ENCODE data around the gene IFT122. TPM values are rescaled to one million over a fixed set of nuclear protein-coding genes. Genes with fewer than 3 reads are reported as not detected.

Gene IFT122
- total RNA-seq, 1 experiment from 2014 or later: 30.0 TPM

DNA sequence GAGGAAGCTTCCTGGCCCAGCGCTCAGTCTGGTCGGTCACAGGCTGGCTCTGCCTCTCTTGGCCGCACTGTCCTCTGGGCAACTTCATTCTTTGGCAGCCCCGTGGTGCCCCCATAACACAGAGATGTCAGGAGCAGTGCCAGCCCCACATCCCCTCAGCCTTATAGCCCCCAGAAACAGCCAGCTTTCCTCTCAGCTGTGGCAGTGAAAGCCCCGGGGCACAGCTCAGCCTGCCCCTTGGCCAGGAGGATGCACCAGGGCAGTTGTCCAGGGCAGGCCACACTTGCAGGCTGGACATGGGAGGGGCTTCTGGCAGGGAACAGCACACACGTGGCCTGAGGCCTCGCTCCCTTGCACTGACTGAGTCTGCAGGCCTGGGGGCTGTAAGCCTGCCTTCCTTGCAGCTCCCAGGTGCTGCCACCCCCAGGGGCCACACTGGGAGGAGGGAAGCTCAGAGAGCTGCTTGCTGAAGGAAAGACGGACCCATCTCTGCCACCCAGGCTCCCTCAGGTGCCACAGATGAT is 78.1 kb downstream of the IFT122 start:
- CTCF ChIA-PET: no interaction called here
- POLR2A ChIA-PET: no interaction called here
- H3K4me3 Mint-ChIP-seq (ENCODE audit: unreplicated experiment): no peak overlapping the region

GRCh38 chr3:129518581-129518980 is 78.6 kb downstream of the IFT122 start:
- H3K27me3 ChIP-seq (replicated peaks; ENCODE audit: control insufficient read depth, insufficient read depth, low read length): no peaks in the 10 kb centered on the region
- no peak overlapping the region for H3K4me3 ChIP-seq (ENCODE audit: low read depth, low read length)
- Mint-ChIP-seq H3K9me3 (ENCODE audit: unreplicated experiment) (no peaks in the 10 kb centered on the region), H3K27ac (ENCODE audit: unreplicated experiment) (no peak overlapping the region), H3K27me3 (ENCODE audit: insufficient read depth, unreplicated experiment) (no peaks in the 10 kb centered on the region), H3K36me3 (ENCODE audit: insufficient read depth, unreplicated experiment) (peaks cover 6% of the 10 kb centered on the region), H3K4me3 (ENCODE audit: unreplicated experiment) (no peak overlapping the region), H3K4me1 (ENCODE audit: low read depth, unreplicated experiment) (no peaks in the 10 kb centered on the region)
- H3K9me3 ChIP-seq: no peaks in the 10 kb centered on the region
- DNase-seq: no peak
- no TSS peak for BruUV-seq (replicated peaks)
- ChIA-PET CTCF (no interaction called here), POLR2A (no interaction called here)
- no peak for TF ChIP-seq CTCF (IDR thresholded peaks at IDR 0.05; ENCODE audit: insufficient read depth in 1 of 2, low read depth in 1 of 2, low read length in 1 of 2, severe bottlenecking in 1 of 2, unreplicated experiment in 1 of 2)
- H3K36me3 ChIP-seq (ENCODE audit: control insufficient read depth, insufficient read depth, low read length): no peaks in the 10 kb centered on the region
- H3K4me1 ChIP-seq: no peaks in the 10 kb centered on the region
- intact Hi-C loops (cut with micrococcal nuclease; ENCODE audit: unreplicated experiment): no loop called here

More for the DNA sequence above, 78.1 kb downstream of the IFT122 start:
- no peak for DNase-seq
- H3K4me1 Mint-ChIP-seq (ENCODE audit: low read depth, unreplicated experiment): no peaks in the 10 kb centered on the region
- Histone ChIP-seq H3K4me1 (no peaks in the 10 kb centered on the region), H3K4me3 (ENCODE audit: low read depth, low read length) (no peak overlapping the region), H3K36me3 (ENCODE audit: control insufficient read depth, insufficient read depth, low read length) (no peaks in the 10 kb centered on the region), H3K9me3 (no peaks in the 10 kb centered on the region), H3K27me3 (replicated peaks; ENCODE audit: control insufficient read depth, insufficient read depth, low read length) (no peaks in the 10 kb centered on the region)
- no TSS peak for BruUV-seq (replicated peaks)
- intact Hi-C loops (cut with micrococcal nuclease; ENCODE audit: unreplicated experiment): no loop called here
- TF ChIP-seq CTCF (IDR thresholded peaks at IDR 0.05; ENCODE audit: insufficient read depth in 1 of 2, low read depth in 1 of 2, low read length in 1 of 2, severe bottlenecking in 1 of 2, unreplicated experiment in 1 of 2): no peak
- H3K36me3 Mint-ChIP-seq (ENCODE audit: insufficient read depth, unreplicated experiment): peaks cover 6% of the 10 kb centered on the region
- H3K27ac Mint-ChIP-seq (ENCODE audit: unreplicated experiment): no peak overlapping the region
- H3K27me3 Mint-ChIP-seq (ENCODE audit: insufficient read depth, unreplicated experiment): no peaks in the 10 kb centered on the region
- no peaks in the 10 kb centered on the region for H3K9me3 Mint-ChIP-seq (ENCODE audit: unreplicated experiment)

DNA sequence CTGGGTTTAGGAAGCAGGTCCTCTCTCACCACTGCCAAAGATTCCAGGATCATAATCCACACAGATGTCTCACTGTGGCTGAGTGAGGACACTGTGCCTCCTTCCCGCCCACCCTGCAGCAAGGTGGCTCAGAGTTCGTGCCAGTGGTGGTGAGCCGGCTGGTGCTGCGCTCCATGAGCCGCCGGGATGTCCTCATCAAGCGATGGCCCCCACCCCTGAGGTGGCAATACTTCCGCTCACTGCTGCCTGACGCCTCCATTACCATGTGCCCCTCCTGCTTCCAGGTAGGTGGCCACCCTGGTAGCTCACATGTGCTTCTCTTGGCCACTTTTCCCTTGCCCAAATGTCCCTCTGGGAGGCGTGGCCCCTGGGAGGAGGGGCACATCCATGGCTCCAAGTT is 79.4 kb downstream of the IFT122 start:
- POLR2A ChIA-PET: no interaction called here

More for the DNA sequence above, 79.4 kb downstream of the IFT122 start:
- DNase-seq: no peak
- Histone ChIP-seq H3K36me3 (ENCODE audit: control insufficient read depth, insufficient read depth, low read length) (no peaks in the 10 kb centered on the region), H3K9me3 (no peaks in the 10 kb centered on the region), H3K4me3 (ENCODE audit: low read depth, low read length) (no peak overlapping the region), H3K4me1 (no peaks in the 10 kb centered on the region), H3K27me3 (replicated peaks; ENCODE audit: control insufficient read depth, insufficient read depth, low read length) (no peaks in the 10 kb centered on the region)
- no peak for TF ChIP-seq CTCF (IDR thresholded peaks at IDR 0.05; ENCODE audit: insufficient read depth in 1 of 2, low read depth in 1 of 2, low read length in 1 of 2, severe bottlenecking in 1 of 2, unreplicated experiment in 1 of 2)
- intact Hi-C loops (cut with micrococcal nuclease; ENCODE audit: unreplicated experiment): no loop called here
- no TSS peak for BruUV-seq (replicated peaks)
- H3K27me3 Mint-ChIP-seq (ENCODE audit: insufficient read depth, unreplicated experiment): no peaks in the 10 kb centered on the region
- H3K4me1 Mint-ChIP-seq (ENCODE audit: low read depth, unreplicated experiment): no peaks in the 10 kb centered on the region
- H3K4me3 Mint-ChIP-seq (ENCODE audit: unreplicated experiment): no peak overlapping the region
- H3K9me3 Mint-ChIP-seq (ENCODE audit: unreplicated experiment): no peaks in the 10 kb centered on the region
- H3K27ac Mint-ChIP-seq (ENCODE audit: unreplicated experiment): no peak overlapping the region
- H3K36me3 Mint-ChIP-seq (ENCODE audit: insufficient read depth, unreplicated experiment): peaks cover 6% of the 10 kb centered on the region
- CTCF ChIA-PET: no interaction called here
